Measurements from ENCODE around the gene CD93. TPM values are rescaled to one million over a fixed set of nuclear protein-coding genes. Genes with fewer than 3 reads are reported as not detected.

CD93 gene
- total and polyA plus RNA-seq, 2 of the 8 experiments (the other 6 are each of a cell fraction or from before 2014, with no cell fraction given) = under 0.01 to 0.07 TPM

GRCh38 chr20:23096097-23096496, 10.0 kb upstream of the CD93 start (continued):
- TF ChIP-seq CHD7 (IDR thresholded peaks at IDR 0.05; ENCODE audit: insufficient replicate concordance, low read length) = no peak
- no peak for TF ChIP-seq NANOG (IDR thresholded peaks at IDR 0.05; ENCODE audit: insufficient read depth, low read depth, low read length, poor library complexity, severe bottlenecking)
- TF ChIP-seq ASH2L (IDR thresholded peaks at IDR 0.05; ENCODE audit: low read length) = no peak
- no peak for TF ChIP-seq SUZ12 (IDR thresholded peaks at IDR 0.05; ENCODE audit: low read length)
- TF ChIP-seq YY1 (IDR thresholded peaks at IDR 0.05; ENCODE audit: low read depth, low read length) = no peak
- TF ChIP-seq TAF7 (optimal IDR thresholded peaks at IDR 0.05; ENCODE audit: borderline replicate concordance, low read depth, low read length) = no peak
- no peak for TF ChIP-seq TBP (IDR thresholded peaks at IDR 0.05; ENCODE audit: low read depth, low read length)
- TF ChIP-seq EGR1 (IDR thresholded peaks at IDR 0.05; ENCODE audit: borderline replicate concordance, low read depth, low read length) = no peak
- TF ChIP-seq FOSL1 (IDR thresholded peaks at IDR 0.05; ENCODE audit: insufficient read depth, low read depth, low read length) = no peak

Measured in H1 (cell line).